ENCODE data around the gene HMGN3.
A peak's percentile ranks its signal among the peaks of the same experiment; 100 is the strongest.

DNA sequence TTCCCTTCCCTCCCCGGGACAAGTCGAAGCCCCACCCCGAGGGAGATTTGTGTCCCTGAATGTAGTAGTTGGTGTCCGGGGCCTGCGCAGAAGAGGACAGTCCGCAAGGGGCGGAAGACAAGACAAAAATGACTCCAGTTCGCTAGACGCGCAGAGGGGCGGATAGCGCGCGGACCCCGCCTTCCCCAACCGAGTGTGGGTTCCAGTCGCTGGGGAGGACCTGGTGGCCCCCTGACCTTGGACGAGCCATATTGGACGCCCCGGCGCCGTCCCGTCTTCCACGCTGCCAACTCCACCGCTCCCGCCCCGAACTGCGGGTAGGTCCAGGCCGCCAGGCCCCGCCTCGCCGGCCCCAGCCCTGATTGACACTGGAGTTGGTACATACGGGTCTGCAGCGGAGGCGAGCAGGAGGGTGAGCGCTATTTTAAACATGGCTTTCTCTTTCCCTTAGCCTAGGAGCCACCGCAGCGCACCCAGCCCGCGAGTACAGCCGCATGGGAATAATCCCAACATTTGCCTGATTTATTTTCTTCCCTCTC lies 802 bp downstream of the HMGN3 start:
- TF ChIP-seq CTCF (IDR thresholded peaks at IDR 0.05) (no peak), SMAD4 (CRISPR knock-in tag; IDR thresholded peaks at IDR 0.05) (no peak), RORB (CRISPR knock-in tag; IDR thresholded peaks at IDR 0.05) (no peak), JUN (CRISPR knock-in tag; IDR thresholded peaks at IDR 0.05) (no peak), TCF7 (CRISPR knock-in tag; IDR thresholded peaks at IDR 0.05; ENCODE audit: low read depth) (no peak), ESRRA (CRISPR knock-in tag; IDR thresholded peaks at IDR 0.05; ENCODE audit: borderline replicate concordance) (peak; percentile 76; the same call in 1 of the 2 replicates), JAZF1 (CRISPR knock-in tag; IDR thresholded peaks at IDR 0.05) (no peak), TP53 (CRISPR knock-in tag; IDR thresholded peaks at IDR 0.05) (no peak)
- TF ChIP-seq, protein P1, sequence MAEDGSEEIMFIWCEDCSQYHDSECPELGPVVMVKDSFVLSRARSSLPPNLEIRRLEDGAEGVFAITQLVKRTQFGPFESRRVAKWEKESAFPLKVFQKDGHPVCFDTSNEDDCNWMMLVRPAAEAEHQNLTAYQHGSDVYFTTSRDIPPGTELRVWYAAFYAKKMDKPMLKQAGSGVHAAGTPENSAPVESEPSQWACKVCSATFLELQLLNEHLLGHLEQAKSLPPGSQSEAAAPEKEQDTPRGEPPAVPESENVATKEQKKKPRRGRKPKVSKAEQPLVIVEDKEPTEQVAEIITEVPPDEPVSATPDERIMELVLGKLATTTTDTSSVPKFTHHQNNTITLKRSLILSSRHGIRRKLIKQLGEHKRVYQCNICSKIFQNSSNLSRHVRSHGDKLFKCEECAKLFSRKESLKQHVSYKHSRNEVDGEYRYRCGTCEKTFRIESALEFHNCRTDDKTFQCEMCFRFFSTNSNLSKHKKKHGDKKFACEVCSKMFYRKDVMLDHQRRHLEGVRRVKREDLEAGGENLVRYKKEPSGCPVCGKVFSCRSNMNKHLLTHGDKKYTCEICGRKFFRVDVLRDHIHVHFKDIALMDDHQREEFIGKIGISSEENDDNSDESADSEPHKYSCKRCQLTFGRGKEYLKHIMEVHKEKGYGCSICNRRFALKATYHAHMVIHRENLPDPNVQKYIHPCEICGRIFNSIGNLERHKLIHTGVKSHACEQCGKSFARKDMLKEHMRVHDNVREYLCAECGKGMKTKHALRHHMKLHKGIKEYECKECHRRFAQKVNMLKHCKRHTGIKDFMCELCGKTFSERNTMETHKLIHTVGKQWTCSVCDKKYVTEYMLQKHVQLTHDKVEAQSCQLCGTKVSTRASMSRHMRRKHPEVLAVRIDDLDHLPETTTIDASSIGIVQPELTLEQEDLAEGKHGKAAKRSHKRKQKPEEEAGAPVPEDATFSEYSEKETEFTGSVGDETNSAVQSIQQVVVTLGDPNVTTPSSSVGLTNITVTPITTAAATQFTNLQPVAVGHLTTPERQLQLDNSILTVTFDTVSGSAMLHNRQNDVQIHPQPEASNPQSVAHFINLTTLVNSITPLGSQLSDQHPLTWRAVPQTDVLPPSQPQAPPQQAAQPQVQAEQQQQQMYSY (CRISPR knock-in tag; IDR thresholded peaks at IDR 0.05) = no peak
- TF ChIP-seq, protein P2, sequence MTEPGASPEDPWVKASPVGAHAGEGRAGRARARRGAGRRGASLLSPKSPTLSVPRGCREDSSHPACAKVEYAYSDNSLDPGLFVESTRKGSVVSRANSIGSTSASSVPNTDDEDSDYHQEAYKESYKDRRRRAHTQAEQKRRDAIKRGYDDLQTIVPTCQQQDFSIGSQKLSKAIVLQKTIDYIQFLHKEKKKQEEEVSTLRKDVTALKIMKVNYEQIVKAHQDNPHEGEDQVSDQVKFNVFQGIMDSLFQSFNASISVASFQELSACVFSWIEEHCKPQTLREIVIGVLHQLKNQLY (CRISPR knock-in tag; IDR thresholded peaks at IDR 0.05) = no peak
- TF ChIP-seq, protein P3, sequence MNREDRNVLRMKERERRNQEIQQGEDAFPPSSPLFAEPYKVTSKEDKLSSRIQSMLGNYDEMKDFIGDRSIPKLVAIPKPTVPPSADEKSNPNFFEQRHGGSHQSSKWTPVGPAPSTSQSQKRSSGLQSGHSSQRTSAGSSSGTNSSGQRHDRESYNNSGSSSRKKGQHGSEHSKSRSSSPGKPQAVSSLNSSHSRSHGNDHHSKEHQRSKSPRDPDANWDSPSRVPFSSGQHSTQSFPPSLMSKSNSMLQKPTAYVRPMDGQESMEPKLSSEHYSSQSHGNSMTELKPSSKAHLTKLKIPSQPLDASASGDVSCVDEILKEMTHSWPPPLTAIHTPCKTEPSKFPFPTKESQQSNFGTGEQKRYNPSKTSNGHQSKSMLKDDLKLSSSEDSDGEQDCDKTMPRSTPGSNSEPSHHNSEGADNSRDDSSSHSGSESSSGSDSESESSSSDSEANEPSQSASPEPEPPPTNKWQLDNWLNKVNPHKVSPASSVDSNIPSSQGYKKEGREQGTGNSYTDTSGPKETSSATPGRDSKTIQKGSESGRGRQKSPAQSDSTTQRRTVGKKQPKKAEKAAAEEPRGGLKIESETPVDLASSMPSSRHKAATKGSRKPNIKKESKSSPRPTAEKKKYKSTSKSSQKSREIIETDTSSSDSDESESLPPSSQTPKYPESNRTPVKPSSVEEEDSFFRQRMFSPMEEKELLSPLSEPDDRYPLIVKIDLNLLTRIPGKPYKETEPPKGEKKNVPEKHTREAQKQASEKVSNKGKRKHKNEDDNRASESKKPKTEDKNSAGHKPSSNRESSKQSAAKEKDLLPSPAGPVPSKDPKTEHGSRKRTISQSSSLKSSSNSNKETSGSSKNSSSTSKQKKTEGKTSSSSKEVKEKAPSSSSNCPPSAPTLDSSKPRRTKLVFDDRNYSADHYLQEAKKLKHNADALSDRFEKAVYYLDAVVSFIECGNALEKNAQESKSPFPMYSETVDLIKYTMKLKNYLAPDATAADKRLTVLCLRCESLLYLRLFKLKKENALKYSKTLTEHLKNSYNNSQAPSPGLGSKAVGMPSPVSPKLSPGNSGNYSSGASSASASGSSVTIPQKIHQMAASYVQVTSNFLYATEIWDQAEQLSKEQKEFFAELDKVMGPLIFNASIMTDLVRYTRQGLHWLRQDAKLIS (CRISPR knock-in tag; IDR thresholded peaks at IDR 0.05; ENCODE audit: borderline replicate concordance) = 0 out of 2 replicates have a peak, but pooled peaks have one; percentile 8
